GM12878 (cell line): ENCODE measurements around the gene EPHB1. TPM values are rescaled to one million over a fixed set of nuclear protein-coding genes. Genes with fewer than 3 reads are reported as not detected.

ENCODE experiments used
- ATAC-seq: fragments of 200-7000 bp; cut with Tn5 transposase; 3 replicates; pipeline ENCODE4 v1.9.1; 2020; ENCODE audit warnings: mild to moderate bottlenecking, moderate library complexity
- BruUV-seq: library from RNA; stranded (reverse); fragments of 400-500 nt; replicated peaks from 2 replicates; lab custom pipeline; 2021; lab: Mats Ljungman, UMichigan
- CTCF ChIA-PET: fragments of 300-600 bp; sonication (Branson Sonifier 250); formaldehyde crosslinking; extraction: SDS; loops from one replicate; lab custom pipeline; 2021; ENCODE audit warnings: inconsistent platforms; lab: Yijun Ruan, JAX
- POLR2A ChIA-PET: fragments of 350-600 bp; formaldehyde crosslinking; extraction: SDS; loops from one replicate; lab custom pipeline; 2021; ENCODE audit warnings: inconsistent platforms; lab: Charles Lee
- RAD21 ChIA-PET: fragments of 300-600 bp; sonication (Branson Sonifier 250); formaldehyde crosslinking; loops from one replicate; lab custom pipeline; 2023; ENCODE audit warnings: antibody characterized with exemption; ENCODE audit not compliant: unreplicated experiment; lab: Charles Lee
- SMC1A ChIA-PET: fragments of 300-600 bp; sonication (Branson Sonifier 250); formaldehyde crosslinking; loops from one replicate; lab custom pipeline; 2023; ENCODE audit not compliant: unreplicated experiment, uncharacterized antibody; lab: Charles Lee
- DNase-seq: peaks from one replicate; pipeline ENCODE4 v3.0.0-alpha.2; 2011; ENCODE audit warnings: low read depth, low spot score
- FAIRE-seq: peaks from 3 replicates; lab custom pipeline; 2011; peaks lifted over from hg19 to GRCh38; lab: Jason Lieb, UNC
- H2AFZ ChIP-seq: 2 replicates; pipeline ENCODE4 v1.6.0; 2011; ENCODE audit warnings: low read depth, low read length, control low read depth; ENCODE audit not compliant: control insufficient read depth
- H3K27ac ChIP-seq: 2 replicates; pipeline ENCODE4 v1.5.1; 2011; ENCODE audit warnings: control low read depth; ENCODE audit not compliant: control insufficient read depth, insufficient read depth
- H3K27me3 ChIP-seq, 2 experiments: replicated peaks in 1 of 2; 2 replicates each; pipeline versions ENCODE4 v1.6.0 to v1.6.1; 2011; ENCODE audit warnings: low read length in 1 of 2; ENCODE audit not compliant: control insufficient read depth in 2 of 2, insufficient read depth in 2 of 2
- H3K36me3 ChIP-seq, 2 experiments: 2 replicates each; pipeline ENCODE4 v1.5.1; 2011; ENCODE audit warnings: low read length in 1 of 2; ENCODE audit not compliant: control insufficient read depth in 2 of 2, insufficient read depth in 2 of 2
- H3K4me1 ChIP-seq: 2 replicates; pipeline ENCODE4 v1.6.1; 2011; ENCODE audit warnings: mild to moderate bottlenecking, low read length, moderate library complexity, mixed read lengths; ENCODE audit not compliant: control insufficient read depth, insufficient read depth
- H3K4me2 ChIP-seq: 2 replicates; pipeline ENCODE4 v1.6.0; 2011; ENCODE audit warnings: control low read depth; ENCODE audit not compliant: control insufficient read depth, insufficient read depth
- H3K4me3 ChIP-seq: fragments of 200-600 bp; sonication (generic); 2 replicates; pipeline ENCODE4 v1.5.1; 2016
- H3K79me2 ChIP-seq: 2 replicates; pipeline ENCODE4 v1.6.0; 2011; ENCODE audit warnings: low read length; ENCODE audit not compliant: control insufficient read depth, insufficient read depth
- H3K9ac ChIP-seq: 2 replicates; pipeline ENCODE4 v1.8.0; 2011; ENCODE audit warnings: low read length, control low read depth, mixed read lengths; ENCODE audit not compliant: control insufficient read depth, insufficient read depth
- H3K9me3 ChIP-seq: replicated peaks from 3 replicates; pipeline ENCODE4 v1.5.1; 2011; ENCODE audit warnings: mild to moderate bottlenecking, low read length; ENCODE audit not compliant: control insufficient read depth, insufficient read depth
- H4K20me1 ChIP-seq: 2 replicates; pipeline ENCODE4 v1.6.0; 2011; ENCODE audit not compliant: control insufficient read depth, insufficient read depth
- BCL3 ChIP-seq: IDR thresholded peaks from 2 replicates; pipeline ENCODE4 v1.6.1; 2011; ENCODE audit warnings: borderline replicate concordance, low read depth, mild to moderate bottlenecking, moderate library complexity, low read length; ENCODE audit not compliant: insufficient read depth, poor library complexity, severe bottlenecking
- CEBPZ ChIP-seq: fragments of 150-350 bp; IDR thresholded peaks from 2 replicates; pipeline ENCODE4 v1.6.1; 2016; ENCODE audit warnings: low read depth, low read length
- CHD1 ChIP-seq: IDR thresholded peaks from 2 replicates; pipeline ENCODE4 v1.6.1; 2012; ENCODE audit warnings: low read depth, low read length, improper control_type of control experiment
- CHD2 ChIP-seq: IDR thresholded peaks from 2 replicates; pipeline ENCODE4 v1.6.1; 2011; ENCODE audit warnings: low read depth, low read length, improper control_type of control experiment, borderline replicate concordance
- EP300 ChIP-seq, 2 experiments: fragments of 150-350 bp in 1 of 2; IDR thresholded peaks; 2 replicates each; pipeline ENCODE4 v1.6.1; 2011 to 2012; ENCODE audit warnings: low read depth in 2 of 2, low read length in 2 of 2, borderline replicate concordance in 1 of 2, improper control_type of control experiment in 1 of 2, inconsistent platforms in 1 of 2; ENCODE audit not compliant: control insufficient read depth in 1 of 2
- IRF4 ChIP-seq: IDR thresholded peaks from 2 replicates; pipeline ENCODE4 v1.6.1; 2011; ENCODE audit warnings: low read depth, low read length
- MYC ChIP-seq: IDR thresholded peaks from 2 replicates; pipeline ENCODE4 v1.6.1; 2011; ENCODE audit warnings: mild to moderate bottlenecking, low read length, moderate library complexity, inconsistent platforms; ENCODE audit not compliant: insufficient read depth, insufficient replicate concordance, insufficient read length, severe bottlenecking
- NBN ChIP-seq: fragments of 450-650 bp; IDR thresholded peaks from 2 replicates; pipeline ENCODE4 v1.6.1; 2016
- NR2C2 ChIP-seq: IDR thresholded peaks from 2 replicates; pipeline ENCODE4 v1.6.1; 2011; ENCODE audit warnings: borderline replicate concordance, low read depth; ENCODE audit not compliant: control insufficient read depth, insufficient read length
- RUNX3 ChIP-seq: IDR thresholded peaks from 2 replicates; pipeline ENCODE4 v1.6.1; 2012; ENCODE audit warnings: low read length, inconsistent platforms
- SMAD5 ChIP-seq: IDR thresholded peaks from 2 replicates; pipeline ENCODE4 v1.6.1; 2016; ENCODE audit warnings: antibody characterized with exemption, low read depth
- SUZ12 ChIP-seq: fragments of 200-600 bp; sonication (generic); IDR thresholded peaks from one replicate; pipeline ENCODE4 v1.6.1; 2018; ENCODE audit warnings: antibody characterized with exemption, mild to moderate bottlenecking; ENCODE audit not compliant: unreplicated experiment
- TAF1 ChIP-seq: IDR thresholded peaks from 2 replicates; pipeline ENCODE4 v1.6.1; 2011; ENCODE audit warnings: mild to moderate bottlenecking, low read depth, low read length, borderline replicate concordance
- TARDBP ChIP-seq: IDR thresholded peaks from 2 replicates; pipeline ENCODE4 v1.6.1; 2016; ENCODE audit warnings: borderline replicate concordance
- ZZZ3 ChIP-seq: IDR thresholded peaks from 2 replicates; pipeline ENCODE4 v1.6.1; 2011; ENCODE audit warnings: low read depth; ENCODE audit not compliant: control insufficient read depth, insufficient read length
- WGBS: methylation state at CpG from one replicate; pipeline ENCODE4 v1.1.6; 2016; ENCODE audit warnings: low lambda C conversion rate; ENCODE audit not compliant: insufficient replicate concordance, insufficient coverage; ENCODE audit errors: missing lambda C conversion rate; 5-methylcytosine and 5-hydroxymethylcytosine counted together
- in situ Hi-C: fragments of 300-500 bp; cut with MboI; formaldehyde crosslinking; loops from 9 replicates; pipeline ENCODE4 v1.14.3; 2018; ENCODE audit warnings: mixed read lengths
- intact Hi-C: fragments of 100-400 bp; cut with micrococcal nuclease; formaldehyde crosslinking; loops from one replicate; pipeline ENCODE4 v1.14.2; 2022; ENCODE audit not compliant: unreplicated experiment
- polyA plus RNA-seq, 11 experiments: library from polyadenylated mRNA; depleted of rRNA in 4 of 11; unstranded in 6 of 11; stranded (reverse) in 5 of 11; fragments of >200 nt; fragmentation: Nextera tagmentation in 4 of 11; fragmentation: Illumina TruSeq in 1 of 11; extraction: Ambion mirVana in 4 of 11; extraction: Trizol in 1 of 11; gene quantifications; 1 replicate in 1 of 11; 2 replicates in 10 of 11; pipeline versions ENCODE4 v1.2.1 to v1.2.3, GENCODE V29; 2011 to 2016; ENCODE audit warnings: inconsistent platforms in 2 of 11, missing spikeins in 2 of 11, low read depth in 1 of 11
- total RNA-seq, 4 experiments: library from RNA; depleted of rRNA in 3 of 4; stranded (reverse); fragments of >200 nt in 3 of 4; fragmentation: Illumina TruSeq in 1 of 4; extraction: Trizol in 1 of 4; gene quantifications; 2 replicates each; pipeline versions ENCODE4 v1.2.1 to v1.2.3, GENCODE V29; 2013 to 2021
- TF ChIP-seq, protein P1 (sequence below): fragments of 450-650 bp; IDR thresholded peaks from 2 replicates; pipeline ENCODE4 v1.6.1; 2016; ENCODE audit warnings: mild to moderate bottlenecking

EPHB1 gene
- total and polyA plus RNA-seq, 10 of the 15 experiments (the other 5 are each of a cell fraction or from before 2014, with no cell fraction given): 0.33 to 23.8 (median 1.2) TPM

GRCh38 chr3:134993011-134993410 is 198.0 kb downstream of the EPHB1 start:
- DNase-seq: no peak
- Histone ChIP-seq H3K9ac (no peak overlapping the region), H2AFZ (no peak overlapping the region; the same call in 1 of the 2 replicates), H3K4me2 (no peak overlapping the region), H3K9me3 (no peaks in the 10 kb centered on the region), H3K27ac (no peak overlapping the region; the same call in 1 of the 2 replicates), H4K20me1 (no peaks in the 10 kb centered on the region), H3K4me1 (peaks cover 20% of the 10 kb centered on the region), H3K36me3 (no peaks in the 10 kb centered on the region; a peak in 1 of 4 replicates), H3K4me3 (no peak overlapping the region), H3K27me3 (no peaks in the 10 kb centered on the region), H3K79me2 (no peaks in the 10 kb centered on the region)
- ChIA-PET CTCF (interaction anchor here (1.0 to 3.0 kb wide), 5 partner anchors 10 to 198 kb away, joined by 3 to 7 read pairs (median 4); partner anchors contain the start of gene EPHB1), POLR2A (interaction anchor here (0.5 to 1.5 kb wide), 4 partner anchors 22 to 227 kb away, joined by 3 read pairs; no protein-coding TSS in a partner anchor), SMC1A (interaction anchor here (0.7 to 3.5 kb wide), 10 partner anchors 14 to 253 kb away, joined by 3 to 12 read pairs (median 5); partner anchors contain the start of gene EPHB1), RAD21 (interaction anchor here (1.0 to 1.5 kb wide), 6 partner anchors 11 to 196 kb away, joined by 3 to 4 read pairs (median 4); no protein-coding TSS in a partner anchor)
- FAIRE-seq: no peak
- no TSS peak for BruUV-seq
- ATAC-seq: no peak
- intact Hi-C loops: no loop called here
- TF ChIP-seq CHD1 (no peak), IRF4 (no peak), MYC (no peak), RUNX3 (no peak), NBN (no peak), TAF1 (no peak), SUZ12 (no peak), NR2C2 (no peak), CHD2 (no peak), TARDBP (no peak), BCL3 (no peak), EP300 (IDR thresholded peaks at IDR 0.05; ENCODE audit: borderline replicate concordance in 1 of 2, control insufficient read depth in 1 of 2, low read depth in 2 of 2, low read length in 2 of 2) (no peak), SMAD5 (no peak), ZZZ3 (no peak), CEBPZ (no peak)
- TF ChIP-seq, protein P1, sequence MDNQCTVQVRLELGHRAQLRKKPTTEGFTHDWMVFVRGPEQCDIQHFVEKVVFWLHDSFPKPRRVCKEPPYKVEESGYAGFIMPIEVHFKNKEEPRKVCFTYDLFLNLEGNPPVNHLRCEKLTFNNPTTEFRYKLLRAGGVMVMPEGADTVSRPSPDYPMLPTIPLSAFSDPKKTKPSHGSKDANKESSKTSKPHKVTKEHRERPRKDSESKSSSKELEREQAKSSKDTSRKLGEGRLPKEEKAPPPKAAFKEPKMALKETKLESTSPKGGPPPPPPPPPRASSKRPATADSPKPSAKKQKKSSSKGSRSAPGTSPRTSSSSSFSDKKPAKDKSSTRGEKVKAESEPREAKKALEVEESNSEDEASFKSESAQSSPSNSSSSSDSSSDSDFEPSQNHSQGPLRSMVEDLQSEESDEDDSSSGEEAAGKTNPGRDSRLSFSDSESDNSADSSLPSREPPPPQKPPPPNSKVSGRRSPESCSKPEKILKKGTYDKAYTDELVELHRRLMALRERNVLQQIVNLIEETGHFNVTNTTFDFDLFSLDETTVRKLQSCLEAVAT: no peak
- in situ Hi-C loops: no loop called here
- WGBS: 73% methylated on average over 1 of the region's 1 CpG
